Cardiac muscle cell (in vitro differentiated cells and primary cell): ENCODE results near the gene CARS1. TPM values are rescaled to one million over a fixed set of nuclear protein-coding genes. Genes with fewer than 3 reads are reported as not detected.

Experiments used
- DNase-seq, 2 donors: peaks; one replicate each; pipeline versions ENCODE4 v3.0.0 to v3.0.0-alpha.2; 2010 to 2017; ENCODE audit warnings: low read depth in 1 of 2, low spot score in 1 of 2
- H3K27ac ChIP-seq: fragments of 200-600 bp; sonication (generic); 2 replicates; pipeline ENCODE4 v1.5.1; 2016
- H3K27me3 ChIP-seq: fragments of 200-600 bp; sonication (generic); 2 replicates; pipeline ENCODE4 v1.6.0; 2016; ENCODE audit warnings: control low read depth
- H3K36me3 ChIP-seq: fragments of 200-600 bp; sonication (generic); 2 replicates; pipeline ENCODE4 v1.5.1; 2016; ENCODE audit warnings: control low read depth
- H3K4me1 ChIP-seq: fragments of 200-600 bp; sonication (generic); 2 replicates; pipeline ENCODE4 v1.8.1; 2017; ENCODE audit warnings: low read depth, mild to moderate bottlenecking, mixed run types
- H3K4me3 ChIP-seq: fragments of 200-600 bp; sonication (generic); 2 replicates; pipeline ENCODE4 v1.5.1; 2016; ENCODE audit warnings: mild to moderate bottlenecking
- H3K9me3 ChIP-seq: fragments of 200-600 bp; sonication (generic); 2 replicates; pipeline ENCODE4 v1.5.1; 2017; ENCODE audit warnings: low read depth, mild to moderate bottlenecking, control low read depth
- CTCF ChIP-seq: IDR thresholded peaks from 2 replicates; pipeline ENCODE4 v1.5.1; 2012; ENCODE audit warnings: low read depth, mild to moderate bottlenecking, low read length
- polyA plus RNA-seq: library from polyadenylated mRNA; unstranded; fragments of >200 nt; fragmentation: Nextera tagmentation; extraction: Ambion mirVana; gene quantifications from 2 replicates; pipeline ENCODE4 v1.2.1, GENCODE V29; 2016
- total RNA-seq: library from RNA; depleted of rRNA; stranded (reverse); fragments of >200 nt; gene quantifications from 2 replicates; pipeline ENCODE4 v1.2.3, GENCODE V29; 2016

CARS1 gene
- total and polyA plus RNA-seq, 2 experiments from 2014 or later, result 18.5 to 24.2 TPM

- peaks cover 14% of the 10 kb centered on the region for H3K36me3 ChIP-seq
- no peaks in the 10 kb centered on the region for H3K27me3 ChIP-seq
- no peak for TF ChIP-seq CTCF
- H3K9me3 ChIP-seq, result no peaks in the 10 kb centered on the region
- DNase-seq, result no peak
- H3K27ac ChIP-seq, result no peak overlapping the region
- H3K4me3 ChIP-seq, result no peak overlapping the region
- no peaks in the 10 kb centered on the region for H3K4me1 ChIP-seq
Observed at GRCh38 chr11:3010004-3010403, 47.2 kb downstream of the CARS1 start.

DNA sequence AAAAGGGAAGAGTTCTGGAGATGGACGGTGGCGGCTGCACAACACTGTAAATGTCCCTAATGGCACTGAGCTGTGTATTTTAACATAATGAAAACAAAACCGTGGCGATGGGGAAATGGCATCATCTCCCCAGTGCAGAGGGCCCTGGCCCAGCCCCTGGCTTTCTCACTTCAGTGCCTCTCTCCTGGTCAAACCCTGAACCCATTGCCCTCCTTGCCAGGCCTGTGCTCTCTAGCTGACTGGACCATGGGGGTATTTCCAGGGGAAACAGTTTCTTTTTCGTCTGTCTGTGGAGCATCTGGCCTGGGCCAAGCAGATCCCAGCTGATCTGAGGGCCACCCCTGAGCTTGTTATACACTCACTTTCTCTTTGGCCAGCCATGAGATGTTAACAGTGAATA is 47.7 kb downstream of the CARS1 start:
- H3K4me3 ChIP-seq, result no peak overlapping the region
- no peaks in the 10 kb centered on the region for H3K27me3 ChIP-seq
- no peaks in the 10 kb centered on the region for H3K9me3 ChIP-seq
- H3K27ac ChIP-seq, result no peak overlapping the region
- H3K4me1 ChIP-seq, result no peaks in the 10 kb centered on the region
- no peak for DNase-seq
- H3K36me3 ChIP-seq, result peaks cover 12% of the 10 kb centered on the region
- TF ChIP-seq CTCF, result no peak

DNA sequence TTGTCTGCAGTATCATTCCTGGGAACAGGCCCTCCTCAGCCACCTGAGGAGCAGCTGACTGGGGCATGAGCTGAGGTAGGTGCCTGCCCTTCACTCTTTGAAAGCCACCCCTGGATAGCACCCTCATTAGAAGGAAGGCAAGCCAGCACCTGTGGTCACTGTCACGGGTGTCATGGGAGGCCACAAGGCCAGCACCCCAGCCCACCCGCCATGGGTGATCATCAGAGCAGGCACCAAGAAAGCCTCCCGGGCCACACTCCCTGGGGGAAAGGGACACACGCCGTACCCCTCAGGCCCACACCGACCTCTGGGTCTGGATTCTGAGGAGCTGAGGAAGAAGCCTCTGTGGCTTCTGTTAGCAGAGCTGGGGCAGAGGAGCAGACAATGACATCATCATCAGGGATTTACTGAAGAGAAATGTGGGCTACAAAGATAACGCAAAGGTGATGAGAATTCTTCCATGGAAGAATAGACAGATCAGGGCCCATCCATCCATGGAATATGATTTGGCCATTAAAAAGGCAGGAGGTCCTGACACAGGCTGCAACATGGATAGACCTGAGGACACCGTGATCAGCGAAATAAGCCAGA is 48.4 kb downstream of the CARS1 start:
- TF ChIP-seq CTCF, result no peak
- Histone ChIP-seq H3K36me3 (peaks cover 8% of the 10 kb centered on the region), H3K27ac (no peak overlapping the region)

DNA sequence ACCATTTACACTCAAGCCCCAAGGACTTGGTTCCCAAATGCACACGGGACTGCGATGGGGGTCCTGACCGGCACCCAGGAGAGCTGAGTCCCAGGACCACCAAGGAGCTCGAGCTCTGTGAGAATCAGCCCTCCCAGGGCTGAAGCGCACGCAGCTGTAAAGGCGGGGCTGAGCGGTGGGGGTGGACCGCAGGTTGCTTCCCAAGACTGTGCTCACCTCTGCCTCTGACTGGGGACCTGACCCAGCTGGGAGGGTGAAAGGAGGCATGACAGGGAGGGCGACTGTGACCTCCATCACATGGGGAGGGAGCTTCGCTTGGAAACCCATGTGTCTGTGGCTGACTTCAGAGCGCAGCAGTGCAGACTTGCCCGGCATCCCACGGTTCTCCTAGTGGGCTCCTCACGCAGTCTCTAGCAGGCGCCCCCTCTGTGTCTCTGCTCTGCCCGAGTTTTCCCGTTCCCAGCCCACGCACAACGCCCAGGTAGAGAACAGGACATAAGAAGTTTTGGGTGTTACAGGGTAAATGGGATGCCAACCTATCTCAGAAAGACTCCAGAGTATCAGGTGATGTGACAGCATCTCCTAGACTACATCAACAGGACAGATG is 49.7 kb downstream of the CARS1 start:
- H3K27me3 ChIP-seq, result no peaks in the 10 kb centered on the region
- H3K4me3 ChIP-seq, result no peak overlapping the region
- no peak for TF ChIP-seq CTCF
- DNase-seq, result no peak
- H3K9me3 ChIP-seq, result no peaks in the 10 kb centered on the region
- peaks cover 8% of the 10 kb centered on the region for H3K36me3 ChIP-seq
- H3K4me1 ChIP-seq, result no peaks in the 10 kb centered on the region
- H3K27ac ChIP-seq, result no peak overlapping the region

More for the DNA sequence above, 48.4 kb downstream of the CARS1 start:
- H3K9me3 ChIP-seq, result no peaks in the 10 kb centered on the region
- H3K4me1 ChIP-seq, result no peaks in the 10 kb centered on the region
- no peaks in the 10 kb centered on the region for H3K27me3 ChIP-seq
- H3K4me3 ChIP-seq, result no peak overlapping the region
- no peak for DNase-seq

GRCh38 chr11:3006505-3007260 is 50.5 kb downstream of the CARS1 start:
- peaks cover 4% of the 10 kb centered on the region for H3K36me3 ChIP-seq
- no peaks in the 10 kb centered on the region for H3K27me3 ChIP-seq
- no peaks in the 10 kb centered on the region for H3K4me1 ChIP-seq
- DNase-seq, result peak in 1 of 2 donors; percentile 34
- no peaks in the 10 kb centered on the region for H3K9me3 ChIP-seq
- no peak overlapping the region for H3K27ac ChIP-seq
- no peak for TF ChIP-seq CTCF
- H3K4me3 ChIP-seq, result no peak overlapping the region
